ENCODE data around the gene KBTBD8. TPM values are rescaled to one million over a fixed set of nuclear protein-coding genes. Genes with fewer than 3 reads are reported as not detected.

Gene KBTBD8
- total RNA-seq, 1 donor from 2014 or later, result 5.8 TPM

DNA sequence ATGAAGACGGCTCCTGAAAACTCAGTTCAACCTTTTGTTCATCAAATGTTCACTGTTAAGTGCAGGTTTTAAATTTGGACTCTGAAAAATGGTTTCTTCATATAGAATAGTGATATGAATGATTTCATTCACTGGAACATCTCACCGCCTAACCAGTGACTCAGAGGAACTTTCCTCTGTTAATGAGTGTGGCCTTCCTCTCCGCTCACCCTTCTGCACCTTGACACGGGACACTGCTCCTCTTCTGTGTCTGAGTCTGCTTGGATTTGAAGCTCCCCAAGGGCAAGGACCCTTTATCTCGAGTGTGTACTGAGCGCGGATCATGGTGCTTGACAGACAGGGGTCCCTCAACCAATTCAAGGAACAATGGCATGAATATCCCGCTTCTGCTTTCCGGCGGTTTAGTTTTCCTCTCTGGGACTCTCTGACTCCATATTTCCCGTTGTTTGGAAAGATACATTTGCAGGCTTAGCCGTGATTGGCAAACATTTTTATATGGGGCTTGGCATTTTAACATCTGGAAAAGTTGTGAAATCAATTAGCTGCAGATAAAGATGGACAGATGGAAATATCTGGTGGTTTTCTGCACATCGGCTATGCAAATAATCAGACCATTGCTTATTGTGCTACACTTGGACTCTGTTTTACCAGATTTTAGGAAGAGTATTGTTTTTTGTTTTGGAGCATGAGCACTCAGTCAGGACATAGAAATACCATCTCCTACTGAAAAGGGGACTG lies 20.9 kb downstream of the KBTBD8 start:
- H3K36me3 Mint-ChIP-seq (ENCODE audit: insufficient read depth), result no peaks in the 10 kb centered on the region
- TF ChIP-seq, protein P1, sequence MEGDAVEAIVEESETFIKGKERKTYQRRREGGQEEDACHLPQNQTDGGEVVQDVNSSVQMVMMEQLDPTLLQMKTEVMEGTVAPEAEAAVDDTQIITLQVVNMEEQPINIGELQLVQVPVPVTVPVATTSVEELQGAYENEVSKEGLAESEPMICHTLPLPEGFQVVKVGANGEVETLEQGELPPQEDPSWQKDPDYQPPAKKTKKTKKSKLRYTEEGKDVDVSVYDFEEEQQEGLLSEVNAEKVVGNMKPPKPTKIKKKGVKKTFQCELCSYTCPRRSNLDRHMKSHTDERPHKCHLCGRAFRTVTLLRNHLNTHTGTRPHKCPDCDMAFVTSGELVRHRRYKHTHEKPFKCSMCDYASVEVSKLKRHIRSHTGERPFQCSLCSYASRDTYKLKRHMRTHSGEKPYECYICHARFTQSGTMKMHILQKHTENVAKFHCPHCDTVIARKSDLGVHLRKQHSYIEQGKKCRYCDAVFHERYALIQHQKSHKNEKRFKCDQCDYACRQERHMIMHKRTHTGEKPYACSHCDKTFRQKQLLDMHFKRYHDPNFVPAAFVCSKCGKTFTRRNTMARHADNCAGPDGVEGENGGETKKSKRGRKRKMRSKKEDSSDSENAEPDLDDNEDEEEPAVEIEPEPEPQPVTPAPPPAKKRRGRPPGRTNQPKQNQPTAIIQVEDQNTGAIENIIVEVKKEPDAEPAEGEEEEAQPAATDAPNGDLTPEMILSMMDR (IDR thresholded peaks at IDR 0.05; ENCODE audit: unreplicated experiment), result no peak
- no peak for DNase-seq (ENCODE audit: low spot score, unreplicated experiment)
- H3K27me3 Mint-ChIP-seq, result peaks cover 9% of the 10 kb centered on the region
- peaks cover 19% of the 10 kb centered on the region for H3K4me1 Mint-ChIP-seq (ENCODE audit: low read depth)
- H3K9me3 Mint-ChIP-seq (ENCODE audit: low read depth), result no peaks in the 10 kb centered on the region
- no peak overlapping the region for H3K4me3 Mint-ChIP-seq (ENCODE audit: low read depth)
- H3K27ac Mint-ChIP-seq, result no peak overlapping the region

DNA sequence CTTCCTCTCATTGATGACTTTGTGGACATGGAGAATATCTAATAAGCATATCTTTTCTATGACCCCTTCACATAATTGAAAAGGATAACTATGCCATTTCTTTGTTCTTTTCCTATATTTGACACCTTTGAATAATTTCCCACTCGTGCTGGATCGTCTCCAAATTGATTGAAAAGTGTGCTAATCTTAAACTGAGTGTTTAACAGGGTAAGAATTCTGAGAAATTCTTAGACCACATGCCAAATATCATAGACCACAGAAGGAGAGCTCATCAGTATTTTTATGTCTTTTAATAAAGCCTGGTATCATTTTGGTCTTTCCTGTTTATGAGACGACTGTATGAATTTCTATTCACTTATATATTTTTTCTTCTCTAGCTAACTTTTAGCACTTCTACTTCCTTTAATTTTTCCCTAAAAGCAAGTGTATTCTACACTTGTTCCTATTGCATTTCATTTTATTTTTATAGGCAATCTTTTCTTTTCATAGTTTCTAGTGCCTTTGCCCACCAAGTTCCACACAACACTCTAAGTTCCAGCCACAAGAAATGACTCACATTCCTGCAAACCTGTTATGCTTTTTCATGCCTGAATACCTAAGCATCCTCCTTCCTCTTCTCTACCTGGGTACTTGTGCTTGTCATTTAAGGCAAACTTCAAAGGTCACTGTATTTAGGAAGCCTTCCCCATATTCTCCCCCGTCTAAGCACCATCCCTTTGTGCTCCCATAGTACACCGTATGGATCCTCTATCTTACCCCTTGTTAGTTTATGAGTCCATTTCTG lies 30.1 kb downstream of the KBTBD8 start:
- DNase-seq (ENCODE audit: low spot score, unreplicated experiment), result no peak
- Mint-ChIP-seq H3K4me3 (ENCODE audit: low read depth) (no peak overlapping the region), H3K27ac (no peak overlapping the region), H3K27me3 (no peaks in the 10 kb centered on the region), H3K9me3 (ENCODE audit: low read depth) (peaks cover 4% of the 10 kb centered on the region), H3K4me1 (ENCODE audit: low read depth) (peaks cover 20% of the 10 kb centered on the region), H3K36me3 (ENCODE audit: insufficient read depth) (no peaks in the 10 kb centered on the region)
- TF ChIP-seq, protein P1 (IDR thresholded peaks at IDR 0.05; ENCODE audit: unreplicated experiment), result no peak

DNA sequence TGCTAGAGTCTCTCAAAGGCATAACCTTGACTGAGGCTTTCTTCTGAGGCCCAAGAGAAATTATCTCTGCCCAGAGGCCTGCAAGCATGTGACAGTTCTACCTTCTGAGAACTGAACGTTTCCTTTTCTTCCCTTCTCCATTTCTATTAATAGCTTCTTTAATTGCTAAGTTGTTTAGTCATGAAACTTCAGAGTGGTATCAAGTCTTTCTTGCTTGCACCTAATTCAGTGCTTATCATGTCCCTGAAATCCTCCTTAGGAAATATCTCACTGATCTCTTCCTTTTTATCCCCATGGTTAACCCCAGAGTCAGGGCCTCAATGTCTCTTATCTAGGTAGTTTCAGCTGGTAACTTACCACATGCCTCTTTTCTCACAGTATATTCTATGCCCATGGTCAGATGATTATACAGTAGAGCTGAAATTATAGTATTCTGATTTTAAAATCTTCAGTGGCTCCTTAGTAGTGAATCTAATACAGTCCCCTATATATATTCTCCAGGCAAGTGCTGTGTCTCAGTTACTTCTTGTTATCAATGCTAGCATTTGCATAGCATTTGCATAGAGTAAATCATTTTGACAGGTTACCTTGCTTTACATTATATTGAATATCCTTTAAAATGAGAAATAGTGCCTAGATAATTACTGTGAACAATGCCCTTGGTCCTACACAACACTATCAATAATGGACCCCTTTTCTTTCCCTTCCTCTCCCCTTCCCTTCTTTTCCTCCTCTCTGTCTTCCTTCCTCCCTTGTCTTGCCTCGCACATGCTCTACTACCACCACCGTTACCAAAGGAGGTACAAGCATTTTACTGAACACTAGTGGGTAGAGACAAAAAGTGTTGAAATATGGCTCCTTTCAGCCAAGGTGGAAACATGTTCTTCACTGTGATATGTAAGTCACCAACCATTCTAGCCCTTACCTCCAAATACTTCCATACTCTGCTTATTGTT lies 33.0 kb downstream of the KBTBD8 start:
- no peak overlapping the region for H3K4me3 Mint-ChIP-seq (ENCODE audit: low read depth)
- H3K4me1 Mint-ChIP-seq (ENCODE audit: low read depth), result peaks cover 27% of the 10 kb centered on the region
- H3K27me3 Mint-ChIP-seq, result no peaks in the 10 kb centered on the region
- no peaks in the 10 kb centered on the region for H3K36me3 Mint-ChIP-seq (ENCODE audit: insufficient read depth)
- no peak for DNase-seq (ENCODE audit: low spot score, unreplicated experiment)
- peaks cover 4% of the 10 kb centered on the region for H3K9me3 Mint-ChIP-seq (ENCODE audit: low read depth)
- peak overlapping the region; percentile 7 for H3K27ac Mint-ChIP-seq
- TF ChIP-seq, protein P1 (IDR thresholded peaks at IDR 0.05; ENCODE audit: unreplicated experiment), result no peak

DNA sequence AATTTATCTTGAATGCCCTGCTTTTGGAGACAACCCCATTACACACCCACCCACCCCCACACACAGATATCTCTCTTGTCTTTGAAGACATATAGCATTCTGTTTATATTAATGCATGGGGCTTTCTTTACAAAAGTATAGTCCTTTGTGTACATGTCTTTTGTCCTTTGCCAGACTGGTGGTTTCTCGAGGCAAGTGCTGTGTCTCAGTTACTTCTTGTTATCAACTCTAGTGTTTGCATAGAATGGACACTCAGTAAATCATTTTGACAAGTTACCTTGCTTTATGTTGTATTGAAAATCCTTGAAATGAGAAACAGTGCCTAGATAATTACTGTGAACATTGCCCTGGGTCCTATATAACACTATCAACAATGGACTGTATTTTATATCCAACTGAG lies 33.9 kb downstream of the KBTBD8 start:
- Mint-ChIP-seq H3K27ac (peak overlapping the region; percentile 46), H3K9me3 (ENCODE audit: low read depth) (peaks cover 4% of the 10 kb centered on the region), H3K4me3 (ENCODE audit: low read depth) (no peak overlapping the region), H3K27me3 (no peaks in the 10 kb centered on the region), H3K36me3 (ENCODE audit: insufficient read depth) (no peaks in the 10 kb centered on the region), H3K4me1 (ENCODE audit: low read depth) (peaks cover 27% of the 10 kb centered on the region)
- TF ChIP-seq, protein P1 (IDR thresholded peaks at IDR 0.05; ENCODE audit: unreplicated experiment), result no peak
- no peak for DNase-seq (ENCODE audit: low spot score, unreplicated experiment)

DNA sequence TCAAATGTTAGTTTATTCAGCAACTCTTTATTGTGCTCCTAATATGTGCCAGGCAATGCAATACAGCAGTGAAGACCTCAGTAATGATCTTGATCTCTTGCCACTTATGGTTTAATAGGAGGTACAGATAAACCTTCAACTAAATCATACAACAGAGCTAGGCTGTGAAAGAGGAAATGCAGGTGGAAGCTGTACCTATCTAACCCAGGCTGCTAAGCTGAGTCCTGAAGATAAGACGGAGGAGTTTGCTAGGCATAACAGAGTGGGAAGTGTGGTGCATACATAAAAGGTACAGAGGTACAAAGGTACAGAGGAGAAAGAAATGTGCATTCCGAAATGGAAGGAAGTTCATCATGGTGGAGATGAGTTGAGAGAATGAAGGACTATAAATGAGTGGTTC lies 35.0 kb downstream of the KBTBD8 start:
- Mint-ChIP-seq H3K27me3 (no peaks in the 10 kb centered on the region), H3K4me3 (ENCODE audit: low read depth) (no peak overlapping the region), H3K4me1 (ENCODE audit: low read depth) (peaks cover 27% of the 10 kb centered on the region), H3K9me3 (ENCODE audit: low read depth) (peaks cover 4% of the 10 kb centered on the region), H3K27ac (peak overlapping the region; percentile 54), H3K36me3 (ENCODE audit: insufficient read depth) (no peaks in the 10 kb centered on the region)
- TF ChIP-seq, protein P1 (IDR thresholded peaks at IDR 0.05; ENCODE audit: unreplicated experiment), result no peak
- DNase-seq (ENCODE audit: low spot score, unreplicated experiment), result no peak
